A549 (cell line): Measurements from ENCODE around the gene SLC4A4. TPM values are rescaled to one million over a fixed set of nuclear protein-coding genes. Genes with fewer than 3 reads are reported as not detected.

Experiments used
- ATAC-seq, 2 experiments: fragments of 200-7000 bp in 1 of 2; fragments of >200 bp in 1 of 2; cut with Nextera tagmentation in 1 of 2; cut with Tn5 transposase in 1 of 2; 3 replicates each; pipeline versions ENCODE4 v1.8.0 to v1.9.1; 2018 to 2020; ENCODE audit warnings: mild to moderate bottlenecking in 1 of 2, moderate library complexity in 1 of 2
- CTCF ChIA-PET: fragments of 300-600 bp; sonication (Branson Sonifier 250); formaldehyde crosslinking; extraction: SDS; loops from one replicate; lab custom pipeline; 2021; ENCODE audit warnings: antibody characterized with exemption, inconsistent platforms; lab: Yijun Ruan, JAX
- POLR2A ChIA-PET: fragments of 350-600 bp; formaldehyde crosslinking; extraction: SDS; loops from one replicate; lab custom pipeline; 2021; ENCODE audit warnings: antibody characterized with exemption, inconsistent platforms; lab: Yijun Ruan, JAX
- DNase-seq, 2 experiments: peaks; one replicate each; pipeline versions ENCODE4 v3.0.0 to v3.0.0-alpha.2; 2011 to 2016; ENCODE audit warnings: low read depth in 1 of 2, low spot score in 1 of 2
- FAIRE-seq: peaks from 2 replicates; lab custom pipeline; 2011; peaks lifted over from hg19 to GRCh38; lab: Jason Lieb, UNC
- H3K27ac ChIP-seq, 2 experiments: fragments of >200 bp; sonication (Bioruptor Twin); formaldehyde crosslinking; 3 replicates each; pipeline ENCODE4 v1.5.1; 2016 to 2017
- H3K4me1 ChIP-seq: fragments of >200 bp; sonication (Bioruptor Twin); formaldehyde crosslinking; 3 replicates; pipeline ENCODE4 v1.6.1; 2016
- H3K4me2 ChIP-seq: fragments of >200 bp; sonication (Bioruptor Twin); formaldehyde crosslinking; 3 replicates; pipeline ENCODE4 v1.6.1; 2016
- H3K4me3 ChIP-seq: fragments of >200 bp; sonication (Bioruptor Twin); formaldehyde crosslinking; 3 replicates; pipeline ENCODE4 v1.5.1; 2016
- H3K9me3 ChIP-seq: fragments of >200 bp; sonication (Bioruptor Twin); formaldehyde crosslinking; 3 replicates; pipeline ENCODE4 v1.6.1; 2016
- BHLHE40 ChIP-seq: IDR thresholded peaks from 2 replicates; pipeline ENCODE4 v1.6.1; 2012; ENCODE audit warnings: low read depth, low read length, inconsistent platforms
- CBX8 ChIP-seq: fragments of 200-600 bp; sonication (generic); IDR thresholded peaks from 2 replicates; pipeline ENCODE4 v1.6.1; 2016
- CHD4 ChIP-seq: fragments of 200-600 bp; sonication (generic); IDR thresholded peaks from 2 replicates; pipeline ENCODE4 v1.6.1; 2016; ENCODE audit warnings: antibody characterized with exemption, mild to moderate bottlenecking, borderline replicate concordance
- EHMT2 ChIP-seq: fragments of 200-600 bp; sonication (generic); IDR thresholded peaks from 2 replicates; pipeline ENCODE4 v1.6.1; 2016; ENCODE audit warnings: antibody characterized with exemption, low read depth, mild to moderate bottlenecking, moderate library complexity
- ESRRA ChIP-seq: fragments of 150-350 bp; IDR thresholded peaks from 2 replicates; pipeline ENCODE4 v1.6.1; 2014; ENCODE audit warnings: mild to moderate bottlenecking, low read length, borderline replicate concordance
- FOXS1 ChIP-seq: fragments of 250-450 bp; sonication (Bioruptor Pico); IDR thresholded peaks from 2 replicates; pipeline ENCODE4 v1.5.0; 2020; ENCODE audit warnings: mild to moderate bottlenecking, moderate library complexity
- GATA3 ChIP-seq: IDR thresholded peaks from 2 replicates; pipeline ENCODE4 v1.6.1; 2012; ENCODE audit warnings: borderline replicate concordance
- HOXB13 ChIP-seq: fragments of 250-450 bp; sonication (Bioruptor Pico); IDR thresholded peaks from 2 replicates; pipeline ENCODE4 v1.5.0; 2020; ENCODE audit warnings: low read depth, mild to moderate bottlenecking, moderate library complexity
- HOXB5 ChIP-seq: fragments of 250-450 bp; sonication (Bioruptor Pico); IDR thresholded peaks from 2 replicates; pipeline ENCODE4 v1.5.0; 2020; ENCODE audit warnings: mild to moderate bottlenecking, moderate library complexity
- MAFK ChIP-seq: fragments of 450-650 bp; IDR thresholded peaks from 2 replicates; pipeline ENCODE4 v1.6.1; 2014; ENCODE audit not compliant: partially characterized antibody
- MAZ ChIP-seq: fragments of 150-350 bp; IDR thresholded peaks from 2 replicates; pipeline ENCODE4 v1.6.1; 2014; ENCODE audit warnings: antibody characterized with exemption, low read depth, low read length, borderline replicate concordance
- MYC ChIP-seq: IDR thresholded peaks from 2 replicates; pipeline ENCODE4 v1.6.1; 2012; ENCODE audit warnings: mild to moderate bottlenecking, inconsistent platforms, low read length, improper control_type of control experiment, borderline replicate concordance
- NFE2L2 ChIP-seq: fragments of 150-350 bp; conservative IDR thresholded peaks from 2 replicates; pipeline ENCODE4 v1.6.1; 2014; ENCODE audit warnings: low read length
- NPAS2 ChIP-seq: fragments of 250-450 bp; sonication (Bioruptor Pico); IDR thresholded peaks from 2 replicates; pipeline ENCODE4 v1.8.0; 2022; ENCODE audit warnings: mild to moderate bottlenecking, moderate library complexity, borderline replicate concordance
- RCOR1 ChIP-seq: fragments of 150-350 bp; IDR thresholded peaks from 2 replicates; pipeline ENCODE4 v1.6.1; 2014; ENCODE audit warnings: antibody characterized with exemption, low read length, low read depth
- SREBF2 ChIP-seq: fragments of 450-650 bp; IDR thresholded peaks from 2 replicates; pipeline ENCODE4 v1.6.1; 2014; ENCODE audit warnings: mild to moderate bottlenecking, moderate library complexity
- TFCP2L1 ChIP-seq: fragments of 250-450 bp; sonication (Bioruptor Pico); IDR thresholded peaks from 2 replicates; pipeline ENCODE4 v1.5.0; 2021; ENCODE audit warnings: mild to moderate bottlenecking
- ZFP36 ChIP-seq: fragments of 450-650 bp; IDR thresholded peaks from 2 replicates; pipeline ENCODE4 v1.6.1; 2014; ENCODE audit warnings: borderline replicate concordance; ENCODE audit not compliant: partially characterized antibody
- WGBS: methylation state at CpG from one replicate; pipeline ENCODE4 v1.1.6; 2017; ENCODE audit errors: missing lambda C conversion rate; 5-methylcytosine and 5-hydroxymethylcytosine counted together
- polyA plus RNA-seq, 4 experiments: library from polyadenylated mRNA; depleted of rRNA in 3 of 4; stranded (reverse); fragments of >200 nt; fragmentation: RNase III in 1 of 4; extraction: RNeasy Plus Mini Kit Qiagen cat#74134 plus additional on column Dnase treatment in 1 of 4; gene quantifications; 2 replicates in 3 of 4; 3 replicates in 1 of 4; pipeline ENCODE4 v1.2.3, GENCODE V29; 2011 to 2017
- TF ChIP-seq, protein P1 (sequence below): IDR thresholded peaks from 2 replicates; pipeline ENCODE4 v1.6.1; 2012
- TF ChIP-seq, protein P2 (sequence below): fragments of 250-450 bp; sonication (Bioruptor Pico); IDR thresholded peaks from 2 replicates; pipeline ENCODE4 v1.5.0; 2021; ENCODE audit warnings: mild to moderate bottlenecking, moderate library complexity, borderline replicate concordance
- TF ChIP-seq, protein P3 (sequence below): IDR thresholded peaks from 2 replicates; pipeline ENCODE4 v1.6.1; 2012; ENCODE audit warnings: low read depth, borderline replicate concordance

SLC4A4 gene
- polyA plus RNA-seq, 2 of the 4 experiments (the other 2 are of a cell fraction), result 1.8 to 2.9 TPM

DNA sequence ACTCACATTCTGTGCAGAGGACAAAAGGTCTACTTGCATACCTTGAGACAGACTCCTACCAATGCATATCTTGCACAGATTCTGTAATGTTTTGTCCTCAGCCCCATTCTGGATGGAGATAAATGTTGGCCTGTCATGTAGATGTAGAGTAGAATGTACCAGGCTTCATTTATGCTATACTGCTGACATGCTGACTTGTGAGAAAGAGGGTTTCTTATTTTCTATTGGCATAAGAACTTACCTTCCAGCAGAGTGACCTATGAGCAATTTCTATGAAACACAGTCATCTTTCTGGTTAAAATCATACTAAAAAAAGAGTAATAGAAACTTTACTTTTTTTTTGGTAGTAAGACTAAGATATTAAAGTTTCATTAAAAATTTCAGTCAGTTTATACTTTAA, 17.2 kb downstream of the SLC4A4 start:
- ChIA-PET CTCF (no interaction called here), POLR2A (no interaction called here)
- ATAC-seq, result no peak
- no peak for DNase-seq
- TF ChIP-seq HOXB5 (CRISPR knock-in tag) (no peak), ZFP36 (no peak), HOXB13 (CRISPR knock-in tag) (no peak), EHMT2 (no peak), NPAS2 (CRISPR knock-in tag) (no peak), ESRRA (no peak), RCOR1 (no peak), BHLHE40 (no peak), CHD4 (no peak)
- TF ChIP-seq, protein P1, sequence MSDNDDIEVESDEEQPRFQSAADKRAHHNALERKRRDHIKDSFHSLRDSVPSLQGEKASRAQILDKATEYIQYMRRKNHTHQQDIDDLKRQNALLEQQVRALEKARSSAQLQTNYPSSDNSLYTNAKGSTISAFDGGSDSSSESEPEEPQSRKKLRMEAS, result no peak
- TF ChIP-seq, protein P2, sequence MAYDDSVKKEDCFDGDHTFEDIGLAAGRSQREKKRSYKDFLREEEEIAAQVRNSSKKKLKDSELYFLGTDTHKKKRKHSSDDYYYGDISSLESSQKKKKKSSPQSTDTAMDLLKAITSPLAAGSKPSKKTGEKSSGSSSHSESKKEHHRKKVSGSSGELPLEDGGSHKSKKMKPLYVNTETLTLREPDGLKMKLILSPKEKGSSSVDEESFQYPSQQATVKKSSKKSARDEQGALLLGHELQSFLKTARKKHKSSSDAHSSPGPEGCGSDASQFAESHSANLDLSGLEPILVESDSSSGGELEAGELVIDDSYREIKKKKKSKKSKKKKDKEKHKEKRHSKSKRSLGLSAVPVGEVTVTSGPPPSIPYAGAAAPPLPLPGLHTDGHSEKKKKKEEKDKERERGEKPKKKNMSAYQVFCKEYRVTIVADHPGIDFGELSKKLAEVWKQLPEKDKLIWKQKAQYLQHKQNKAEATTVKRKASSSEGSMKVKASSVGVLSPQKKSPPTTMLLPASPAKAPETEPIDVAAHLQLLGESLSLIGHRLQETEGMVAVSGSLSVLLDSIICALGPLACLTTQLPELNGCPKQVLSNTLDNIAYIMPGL, result no peak
- Histone ChIP-seq H3K4me2 (no peak overlapping the region), H3K9me3 (no peaks in the 10 kb centered on the region), H3K4me3 (no peak overlapping the region), H3K4me1 (no peaks in the 10 kb centered on the region), H3K27ac (no peak overlapping the region)
- no peak for FAIRE-seq

DNA sequence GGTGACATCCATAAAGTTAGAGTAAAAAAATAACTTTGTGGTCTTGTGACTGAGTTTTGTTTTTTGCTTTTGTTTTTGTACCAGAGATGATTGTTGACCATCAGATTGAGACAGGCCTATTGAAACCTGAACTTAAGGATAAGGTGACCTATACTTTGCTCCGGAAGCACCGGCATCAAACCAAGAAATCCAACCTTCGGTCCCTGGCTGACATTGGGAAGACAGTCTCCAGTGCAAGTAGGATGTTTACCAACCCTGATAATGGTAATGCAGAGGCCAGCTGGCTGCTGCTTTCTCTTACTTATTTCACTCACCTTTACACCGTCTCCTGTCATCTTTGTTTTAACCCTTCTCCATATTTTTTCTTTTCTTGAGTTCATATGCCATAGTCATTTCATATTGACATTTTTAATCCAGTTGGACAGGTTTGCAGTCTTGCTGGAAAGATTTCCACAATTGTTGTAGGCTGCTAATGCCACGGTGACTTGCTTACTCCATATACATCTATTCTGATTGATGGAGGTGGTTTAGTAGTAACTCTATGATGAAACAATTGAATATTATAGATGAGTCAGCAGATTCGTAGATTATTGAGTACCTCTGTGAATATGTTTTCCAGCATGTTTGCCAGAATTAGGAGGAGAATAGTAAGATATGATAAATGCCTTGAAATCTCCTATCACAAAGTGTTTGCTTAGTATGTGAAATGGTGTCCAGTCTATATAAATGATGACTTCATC, 18.3 kb downstream of the SLC4A4 start:
- CTCF ChIA-PET, result no interaction called here
- no peak for FAIRE-seq
- ATAC-seq, result no peak

DNA sequence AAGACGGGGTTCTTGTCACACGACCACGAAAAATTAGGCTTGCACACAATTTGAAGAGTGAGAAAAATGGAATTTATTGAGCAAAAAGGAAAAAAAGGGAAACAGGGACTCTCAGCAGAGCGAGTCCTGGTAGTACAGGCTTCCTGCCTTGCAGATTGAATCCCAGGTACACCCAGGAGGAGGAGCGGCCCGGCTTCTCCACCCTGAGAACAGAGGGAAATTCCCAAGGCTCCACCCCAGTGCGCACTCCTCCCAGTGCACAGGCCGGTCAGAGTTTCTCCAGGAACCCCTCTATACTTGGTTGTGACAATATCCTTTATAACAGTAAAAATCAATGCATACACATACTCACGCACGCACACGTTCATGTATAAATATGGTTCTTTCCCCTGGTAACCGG, 22.0 kb downstream of the SLC4A4 start:
- no peak for ATAC-seq
- no peak overlapping the region for H3K4me3 ChIP-seq
- FAIRE-seq, result no peak
- no peaks in the 10 kb centered on the region for H3K9me3 ChIP-seq
- POLR2A ChIA-PET, result no interaction called here
- H3K27ac ChIP-seq, result no peak overlapping the region
- WGBS, result 86% methylated on average over 12 of the region's 12 CpGs
- no peak overlapping the region for H3K4me2 ChIP-seq
- H3K4me1 ChIP-seq, result no peaks in the 10 kb centered on the region
- TF ChIP-seq GATA3 (no peak), SREBF2 (no peak), CBX8 (no peak)
- TF ChIP-seq, protein P3, sequence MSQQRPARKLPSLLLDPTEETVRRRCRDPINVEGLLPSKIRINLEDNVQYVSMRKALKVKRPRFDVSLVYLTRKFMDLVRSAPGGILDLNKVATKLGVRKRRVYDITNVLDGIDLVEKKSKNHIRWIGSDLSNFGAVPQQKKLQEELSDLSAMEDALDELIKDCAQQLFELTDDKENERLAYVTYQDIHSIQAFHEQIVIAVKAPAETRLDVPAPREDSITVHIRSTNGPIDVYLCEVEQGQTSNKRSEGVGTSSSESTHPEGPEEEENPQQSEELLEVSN, result no peak
- CTCF ChIA-PET, result no interaction called here
- no peak for DNase-seq

More for the DNA sequence above, 18.3 kb downstream of the SLC4A4 start:
- H3K27ac ChIP-seq, result no peak overlapping the region
- no peak overlapping the region for H3K4me2 ChIP-seq
- DNase-seq, result no peak
- TF ChIP-seq TFCP2L1 (CRISPR knock-in tag) (no peak), MAFK (peak; percentile 94), FOXS1 (no peak), NFE2L2 (0 out of 2 replicates have a peak, but pooled peaks have one; percentile 13), HOXB5 (CRISPR knock-in tag) (no peak)
- WGBS, result 89% methylated on average over 6 of the region's 6 CpGs
- POLR2A ChIA-PET, result no interaction called here
- no peak overlapping the region for H3K4me3 ChIP-seq
- H3K9me3 ChIP-seq, result no peaks in the 10 kb centered on the region
- no peaks in the 10 kb centered on the region for H3K4me1 ChIP-seq

DNA sequence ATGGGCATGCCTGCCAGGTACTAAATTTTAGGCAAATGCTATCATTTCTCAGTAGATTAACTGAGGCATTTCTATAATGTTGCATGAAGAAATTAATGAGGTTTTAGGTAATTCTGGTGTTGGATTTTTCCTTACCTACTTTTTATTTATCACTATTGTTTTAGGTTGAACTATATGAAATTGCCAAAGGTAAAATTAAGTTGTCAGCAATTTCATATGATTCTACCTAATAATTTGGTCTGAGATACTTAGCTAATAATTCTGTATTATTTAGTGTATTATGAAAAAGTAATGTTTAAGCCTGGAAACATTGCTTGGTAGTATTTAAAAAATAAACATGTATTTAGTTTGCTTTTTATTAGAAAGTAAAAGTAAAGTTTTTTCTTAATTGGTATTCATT, 22.7 kb downstream of the SLC4A4 start:
- Histone ChIP-seq H3K4me2 (no peak overlapping the region), H3K9me3 (no peaks in the 10 kb centered on the region), H3K27ac (no peak overlapping the region), H3K4me1 (no peaks in the 10 kb centered on the region), H3K4me3 (no peak overlapping the region)
- no peak for ATAC-seq
- ChIA-PET CTCF (no interaction called here), POLR2A (no interaction called here)
- FAIRE-seq, result no peak
- TF ChIP-seq BHLHE40 (no peak), GATA3 (no peak), MAZ (no peak), MYC (no peak), MAFK (peak; percentile 56), NPAS2 (CRISPR knock-in tag) (no peak)
- DNase-seq, result no peak
